Measurements from ENCODE around the gene SLC8A3. TPM values are rescaled to one million over a fixed set of nuclear protein-coding genes. Genes with fewer than 3 reads are reported as not detected.

SLC8A3 gene
- total and polyA plus RNA-seq, 2 of the 13 experiments (the other 11 are each of a cell fraction or from before 2014, with no cell fraction given), result 0.01 to 0.02 TPM

GRCh38 chr14:70045844-70046535 lies 142.8 kb downstream of the SLC8A3 start (continued):
- TF ChIP-seq ZNF569 (CRISPR knock-in tag; IDR thresholded peaks at IDR 0.05; ENCODE audit: borderline replicate concordance) (no peak), MTERF4 (CRISPR knock-in tag; IDR thresholded peaks at IDR 0.05) (peak; percentile 78; the same call in 1 of the 2 replicates), ZNF850 (CRISPR knock-in tag; conservative IDR thresholded peaks at IDR 0.05) (no peak), GZF1 (CRISPR knock-in tag; IDR thresholded peaks at IDR 0.05) (no peak), RAD21 (CRISPR knock-in tag; IDR thresholded peaks at IDR 0.05) (peak; percentile 98), ZFYVE20 (CRISPR knock-in tag; IDR thresholded peaks at IDR 0.05; ENCODE audit: borderline replicate concordance, low read depth) (peak; percentile 75; the same call in 1 of the 2 replicates), SKI (IDR thresholded peaks at IDR 0.05; ENCODE audit: partially characterized antibody) (no peak), ZNF782 (CRISPR knock-in tag; IDR thresholded peaks at IDR 0.05; ENCODE audit: borderline replicate concordance) (peak; percentile 79; the same call in 1 of the 2 replicates), ZNF101 (CRISPR knock-in tag; IDR thresholded peaks at IDR 0.05; ENCODE audit: borderline replicate concordance, low read depth) (0 out of 2 replicates have a peak, but pooled peaks have one; percentile 23), ZNF704 (CRISPR knock-in tag; IDR thresholded peaks at IDR 0.05; ENCODE audit: borderline replicate concordance) (no peak; the same call in 1 of the 2 replicates), HMGXB3 (CRISPR knock-in tag; IDR thresholded peaks at IDR 0.05; ENCODE audit: borderline replicate concordance) (no peak), PAX8 (CRISPR knock-in tag; IDR thresholded peaks at IDR 0.05; ENCODE audit: borderline replicate concordance) (0 out of 2 replicates have a peak, but pooled peaks have one; percentile 80), ZBTB34 (CRISPR knock-in tag; IDR thresholded peaks at IDR 0.05) (no peak), NCOA2 (CRISPR knock-in tag; IDR thresholded peaks at IDR 0.05) (0 out of 2 replicates have a peak, but pooled peaks have one; percentile 43), TFDP2 (CRISPR knock-in tag; IDR thresholded peaks at IDR 0.05) (peak; percentile 67; the same call in 1 of the 2 replicates)
